ENCODE measurements around the gene ROBO1. TPM values are rescaled to one million over a fixed set of nuclear protein-coding genes. Genes with fewer than 3 reads are reported as not detected.
"Not testable (repeated sequence)": the region's sequence is repeated elsewhere in the genome, so short reads cannot be mapped to it uniquely, and the experiment has no call there.

ROBO1 gene
- polyA plus RNA-seq, 4 donors, result 80.6 to 111 (median 101) TPM

DNA sequence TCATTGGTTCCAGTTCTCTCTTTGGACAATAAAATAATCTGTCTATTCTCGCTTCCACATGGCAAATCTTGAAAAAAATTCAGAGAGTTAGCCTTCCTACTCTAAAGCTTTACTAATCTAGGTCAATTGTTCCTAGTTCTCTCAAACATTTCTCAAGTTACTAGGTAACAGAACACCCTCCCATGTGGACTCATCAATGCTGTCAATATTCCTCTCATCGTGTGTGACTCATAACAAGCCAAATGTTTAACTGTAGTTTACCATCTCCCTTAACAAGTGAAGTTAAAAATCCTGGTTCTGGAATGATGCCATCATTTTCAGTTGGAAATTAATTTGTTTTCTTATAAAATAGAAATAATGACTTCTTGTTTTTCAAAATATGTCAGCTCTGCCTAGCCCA is 438.6 kb downstream of the ROBO1 start:
- DNase-seq (ENCODE audit: low read depth in 4 of 4, low spot score in 3 of 4), result no peak

DNA sequence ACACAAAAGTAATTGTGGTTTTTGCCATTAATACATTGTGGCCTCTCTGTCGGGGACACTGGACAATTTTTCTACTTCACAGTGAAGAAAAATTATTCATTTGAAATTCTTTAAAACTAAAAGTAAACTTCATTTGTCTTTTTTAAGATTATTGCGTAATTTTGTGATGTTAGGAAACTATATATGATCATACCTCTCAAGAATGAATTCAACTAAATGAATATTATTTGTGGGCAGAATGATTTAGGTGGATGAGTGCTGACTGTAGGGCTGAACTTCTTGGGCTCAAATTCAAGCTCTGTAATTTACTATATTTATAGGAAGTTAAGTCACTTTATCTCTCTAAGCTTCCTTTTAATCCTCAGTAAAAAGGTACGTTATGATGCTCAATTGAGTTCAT is 441.2 kb downstream of the ROBO1 start:
- no peak for DNase-seq (ENCODE audit: low read depth in 4 of 4, low spot score in 3 of 4)

DNA sequence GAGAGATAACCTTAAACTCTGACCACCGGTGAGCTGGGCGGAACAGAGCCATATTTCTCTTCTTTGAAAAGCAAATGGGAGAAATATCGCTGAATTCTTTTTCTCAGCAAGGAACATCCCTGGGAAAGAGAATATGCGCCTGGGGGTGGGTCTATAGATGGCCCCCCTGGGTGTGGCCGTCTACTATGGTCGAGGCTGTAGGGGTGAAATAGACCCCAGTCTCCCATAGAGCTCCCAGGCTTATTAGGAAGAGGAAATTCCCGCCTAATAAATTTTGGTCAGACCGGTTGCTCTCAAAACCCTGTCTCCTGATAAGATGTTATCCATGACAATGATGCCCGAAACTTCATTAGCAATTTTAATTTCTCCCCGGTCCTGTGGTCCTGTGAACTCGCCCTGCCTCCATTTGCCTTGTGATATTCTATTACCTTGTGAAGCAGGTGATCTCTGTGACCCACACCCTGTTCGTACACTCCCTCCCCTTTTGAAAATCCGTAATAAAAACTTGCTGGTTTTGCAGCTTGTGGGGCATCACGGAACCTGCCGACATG is 441.9 kb downstream of the ROBO1 start:
- not testable (repeated sequence) for DNase-seq (ENCODE audit: low read depth in 4 of 4, low spot score in 3 of 4)

DNA sequence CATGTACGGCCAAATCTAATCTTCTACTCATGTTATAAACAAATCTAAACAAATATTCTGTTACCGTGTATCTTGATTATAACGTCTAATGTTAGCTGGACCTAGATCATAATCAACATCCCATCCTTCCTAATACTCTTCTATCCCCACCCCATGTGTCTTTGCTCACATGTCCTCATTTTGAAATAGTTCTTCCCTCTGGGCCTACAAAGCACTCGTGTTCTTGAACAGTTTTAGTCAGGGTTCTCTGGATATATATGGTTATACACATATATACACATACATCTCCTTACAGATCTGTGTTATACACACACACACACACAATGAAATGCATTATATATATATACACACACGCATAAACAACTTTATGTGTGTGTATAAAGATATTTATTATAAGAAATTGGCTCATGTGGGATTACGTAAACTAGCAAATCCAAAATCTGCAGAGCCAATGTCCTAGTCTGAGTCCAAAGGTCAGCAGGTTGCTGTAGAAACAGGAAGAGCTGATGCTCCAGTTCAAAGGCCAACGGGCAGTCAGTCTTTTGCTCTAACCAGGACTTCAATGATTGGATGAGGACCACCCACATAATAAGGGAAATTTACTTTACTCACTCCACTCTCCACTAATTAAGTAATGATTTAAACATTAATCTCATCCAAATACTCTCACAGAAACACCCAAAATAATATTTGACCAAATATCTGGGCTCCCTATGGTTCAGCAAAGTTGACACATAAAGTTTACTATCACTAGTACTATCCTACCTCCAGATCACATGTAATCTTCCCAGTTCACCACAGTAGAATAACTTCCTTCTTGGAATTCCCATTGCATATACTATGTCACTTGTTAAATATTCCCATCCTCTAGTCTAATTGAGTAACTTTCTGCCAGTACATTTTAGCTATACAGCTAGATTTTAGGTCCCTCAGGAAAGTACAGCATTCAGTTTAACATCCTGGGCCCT is 450.0 kb downstream of the ROBO1 start:
- no peak for DNase-seq (ENCODE audit: low read depth in 4 of 4, low spot score in 3 of 4)

DNA sequence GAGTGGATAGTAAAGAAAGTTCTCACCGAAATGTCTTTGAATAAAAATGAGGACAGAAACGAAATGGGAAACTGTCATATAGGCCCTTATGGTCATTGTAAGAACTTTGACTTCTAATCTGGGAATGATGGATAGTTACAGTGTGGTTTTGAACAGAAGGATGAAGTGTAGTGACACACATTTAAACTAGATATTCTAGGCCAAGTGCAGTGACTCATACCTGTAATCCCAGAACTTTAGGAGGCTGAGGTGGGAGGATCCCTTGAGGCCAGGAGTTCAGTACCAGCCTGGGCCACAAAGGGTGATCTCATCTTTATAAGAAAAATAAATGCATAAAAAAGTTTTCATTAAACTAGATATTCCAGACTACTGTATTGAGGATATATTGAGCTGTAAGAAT is 452.8 kb downstream of the ROBO1 start:
- no peak for DNase-seq (ENCODE audit: low read depth in 4 of 4, low spot score in 3 of 4)

DNA sequence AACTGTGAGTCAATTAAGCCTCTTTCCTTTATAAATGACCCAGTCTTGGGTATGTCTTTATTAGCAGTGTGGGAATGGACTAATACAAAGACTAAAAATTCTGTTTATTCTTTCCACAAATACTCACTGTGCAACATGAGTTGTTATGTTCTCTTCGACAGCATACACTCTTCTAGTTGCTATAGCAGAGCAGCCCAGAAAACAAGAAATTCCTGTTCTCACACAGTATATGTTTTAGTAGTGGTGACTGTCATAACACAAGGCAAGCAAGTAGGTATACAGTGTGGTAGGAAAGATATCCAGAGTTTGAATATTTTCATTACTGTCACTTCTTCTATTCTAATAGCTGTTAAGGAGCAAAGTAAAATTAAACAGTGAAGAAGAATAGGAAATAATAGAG is 453.3 kb downstream of the ROBO1 start:
- DNase-seq (ENCODE audit: low read depth in 4 of 4, low spot score in 3 of 4), result no peak

DNA sequence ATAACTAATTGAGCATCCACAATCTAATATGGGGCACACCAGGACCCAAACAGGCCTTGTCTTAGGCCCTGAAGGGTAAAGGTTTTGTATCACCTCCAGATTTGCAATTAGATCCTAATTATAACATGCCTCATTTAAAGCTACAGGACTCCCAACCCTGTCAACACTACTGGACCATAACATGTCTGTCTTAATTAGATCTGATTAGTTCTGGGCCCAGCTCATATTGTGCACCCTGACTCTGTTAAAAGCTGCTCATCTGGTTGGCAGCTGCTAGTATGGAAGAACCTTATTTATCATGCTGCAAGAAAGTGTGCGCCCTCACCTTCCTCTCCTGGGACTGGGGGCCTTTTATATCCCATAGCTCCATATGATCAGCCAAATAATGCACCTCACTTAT is 457.8 kb downstream of the ROBO1 start:
- DNase-seq (ENCODE audit: low read depth in 4 of 4, low spot score in 3 of 4), result no peak

DNA sequence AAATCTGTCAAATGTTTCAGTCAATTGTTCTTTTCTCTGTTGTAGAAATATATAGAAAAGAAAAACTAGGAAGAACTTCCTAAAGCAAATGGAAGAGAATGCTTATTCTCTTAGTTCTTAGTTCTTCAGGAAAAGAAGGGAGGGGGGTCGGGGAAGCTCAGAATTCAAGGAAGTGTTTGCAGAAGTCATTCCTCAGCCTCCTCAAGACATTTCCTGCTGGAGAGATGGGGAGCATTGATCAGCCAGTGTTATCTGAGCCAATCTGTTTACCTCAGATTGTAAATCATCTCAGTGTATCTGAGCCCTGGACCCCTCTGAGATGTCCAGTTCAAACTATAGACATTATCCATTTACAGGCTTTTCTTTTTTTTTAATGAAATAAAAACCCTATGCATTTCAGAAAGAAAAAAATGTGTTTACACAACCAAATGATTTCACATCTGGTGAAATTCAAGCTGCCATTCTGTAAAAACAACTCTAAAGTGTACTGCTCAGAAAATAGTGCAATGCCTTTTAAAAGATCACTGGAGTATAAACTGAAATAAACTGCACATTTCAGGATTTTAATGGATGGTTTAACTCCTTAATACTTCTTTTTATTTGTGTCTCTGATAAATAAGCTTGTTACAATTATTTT is 460.7 kb downstream of the ROBO1 start:
- peak in 1 of 4 donors; percentile 4 for DNase-seq (ENCODE audit: low read depth in 4 of 4, low spot score in 3 of 4)

DNA sequence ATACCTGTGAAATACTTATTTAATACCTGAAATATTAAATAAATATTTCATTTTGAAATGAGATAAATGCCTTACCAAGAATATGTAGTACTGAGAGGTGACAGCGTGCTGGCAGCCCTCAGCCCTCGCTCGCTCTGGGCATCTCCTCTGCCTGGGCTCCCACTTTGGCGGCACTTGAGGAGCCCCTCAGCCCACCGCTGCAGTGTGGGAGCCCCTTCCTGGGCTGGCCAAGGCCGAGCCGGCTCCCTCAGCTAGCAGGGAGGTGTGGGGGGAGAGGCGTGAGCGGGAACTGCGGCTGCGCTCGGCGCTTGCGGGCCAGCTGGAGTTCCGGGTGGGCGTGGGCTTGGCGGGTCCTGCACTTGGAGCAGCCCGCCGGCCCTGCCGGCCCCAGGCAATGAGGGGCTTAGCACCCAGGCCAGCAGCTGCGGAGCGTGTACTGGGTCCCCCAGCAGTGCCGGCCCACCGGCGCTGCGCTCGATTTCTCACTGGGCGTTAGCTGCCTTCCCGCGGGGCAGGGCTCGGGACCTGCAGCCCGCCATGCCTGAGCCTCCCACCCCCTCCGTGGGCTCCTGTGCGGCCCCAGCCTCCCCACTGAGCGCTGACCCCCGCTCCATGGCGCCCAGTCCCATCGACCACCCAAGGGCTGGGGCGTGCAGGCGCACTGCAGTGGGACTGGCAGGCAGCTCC is 467.7 kb downstream of the ROBO1 start:
- not testable (repeated sequence) for DNase-seq (ENCODE audit: low read depth in 4 of 4, low spot score in 3 of 4)

DNA sequence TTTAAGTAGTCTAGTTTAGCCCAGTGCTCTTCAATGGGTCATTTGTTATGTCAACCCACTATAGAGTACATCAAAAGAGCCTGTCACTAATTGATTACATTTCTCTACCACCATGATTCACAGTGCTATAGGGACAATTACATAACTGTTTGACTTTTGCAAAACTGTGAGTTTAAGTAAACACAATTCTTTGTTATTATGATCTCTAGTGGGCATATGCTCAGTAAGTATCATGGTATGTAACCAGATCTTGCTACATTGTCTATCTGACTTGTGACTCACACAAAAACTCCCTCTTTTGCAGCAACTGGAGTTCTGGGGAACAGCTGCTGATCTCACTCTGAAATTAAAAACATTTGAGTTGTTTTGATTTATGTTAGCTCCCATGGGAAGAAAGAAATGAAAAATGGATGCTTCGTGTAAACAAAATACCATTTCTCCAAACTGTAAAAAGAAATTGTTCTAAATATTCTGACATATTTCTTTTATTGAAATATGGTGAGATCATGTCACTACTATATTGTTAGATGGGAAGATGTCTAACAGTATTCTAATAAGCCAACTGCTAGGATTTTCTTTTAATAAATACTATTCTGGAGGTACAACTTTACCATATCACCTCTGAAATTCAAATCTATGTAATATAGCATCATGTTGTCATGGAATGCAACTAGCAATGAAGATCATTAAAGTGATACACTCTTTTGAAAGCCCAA is 470.4 kb downstream of the ROBO1 start:
- DNase-seq (ENCODE audit: low read depth in 4 of 4, low spot score in 3 of 4), result peak in 1 of 4 donors; percentile 7

DNA sequence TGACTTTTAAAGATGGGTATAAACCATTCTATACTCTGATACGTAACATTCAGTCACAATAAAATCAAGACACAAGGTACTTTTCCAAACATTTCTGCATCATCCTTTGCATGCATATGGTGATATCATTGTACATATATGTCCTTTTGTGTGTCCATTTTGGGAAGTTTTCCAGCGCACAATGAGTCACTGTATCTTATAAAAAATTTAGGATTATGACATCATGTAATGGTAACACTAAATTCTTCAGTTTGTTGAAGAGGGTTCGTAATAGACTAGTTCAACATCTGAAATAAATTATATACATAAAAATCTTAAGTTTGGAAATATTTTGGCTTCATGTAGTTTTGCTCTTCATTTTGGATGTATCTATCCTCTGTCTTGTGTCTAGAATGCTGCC is 480.9 kb downstream of the ROBO1 start:
- no peak for DNase-seq (ENCODE audit: low read depth in 4 of 4, low spot score in 3 of 4)

DNA sequence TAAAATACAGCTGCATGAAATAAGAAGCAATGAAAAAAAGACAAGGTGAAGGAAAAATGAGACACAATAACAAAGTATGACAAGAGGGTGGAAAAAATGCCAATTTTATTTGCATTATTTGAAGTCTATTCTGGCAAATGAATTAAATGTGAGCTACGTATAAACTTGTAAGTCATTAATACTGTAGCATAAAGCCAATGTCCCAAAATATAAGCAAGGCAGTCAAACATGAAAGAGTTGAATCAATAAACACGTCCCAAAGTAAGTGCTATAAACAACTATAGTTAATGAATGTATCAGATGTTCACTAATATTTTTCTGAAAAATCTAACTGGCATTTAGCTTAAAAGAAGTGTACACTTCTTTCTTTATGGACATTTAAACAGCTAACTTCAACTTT is 481.9 kb downstream of the ROBO1 start:
- DNase-seq (ENCODE audit: low read depth in 4 of 4, low spot score in 3 of 4), result no peak

DNA sequence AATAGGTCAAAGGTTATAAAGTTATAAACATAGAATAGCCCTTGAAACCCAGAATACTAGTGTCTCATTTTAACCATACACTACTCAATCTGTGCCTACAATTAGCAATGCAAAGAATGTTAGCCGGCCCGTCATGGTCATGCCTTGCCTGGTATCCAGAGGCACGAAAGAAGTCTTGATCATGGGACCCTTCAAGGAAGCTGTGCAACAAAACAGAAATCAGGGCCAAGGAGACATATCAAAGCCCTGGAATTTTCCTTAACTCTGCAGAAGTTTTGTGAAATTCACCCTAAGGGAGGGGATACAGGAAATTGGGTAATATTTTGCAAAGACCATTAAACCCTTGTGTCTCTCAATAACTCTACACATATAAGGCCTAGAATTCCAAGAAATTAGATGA is 482.4 kb downstream of the ROBO1 start:
- DNase-seq (ENCODE audit: low read depth in 4 of 4, low spot score in 3 of 4), result no peak

DNA sequence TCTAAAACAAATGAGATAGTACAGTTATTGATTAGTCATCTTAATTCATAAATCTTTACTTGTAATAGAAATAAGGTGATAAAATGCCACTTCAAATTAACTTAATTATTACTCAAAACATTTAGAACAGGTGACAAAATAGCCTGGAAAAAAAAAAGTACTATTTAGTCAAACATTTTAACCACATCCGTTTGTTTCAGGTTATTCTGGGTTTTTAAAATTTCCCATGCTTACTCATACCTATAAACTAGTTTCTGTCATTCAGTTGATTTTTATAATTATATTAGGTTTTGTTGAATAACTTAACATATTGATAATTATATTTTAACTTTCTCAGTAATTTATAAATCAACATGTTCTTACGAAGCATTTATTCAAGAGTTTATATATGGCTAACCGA is 483.0 kb downstream of the ROBO1 start:
- DNase-seq (ENCODE audit: low read depth in 4 of 4, low spot score in 3 of 4), result no peak

DNA sequence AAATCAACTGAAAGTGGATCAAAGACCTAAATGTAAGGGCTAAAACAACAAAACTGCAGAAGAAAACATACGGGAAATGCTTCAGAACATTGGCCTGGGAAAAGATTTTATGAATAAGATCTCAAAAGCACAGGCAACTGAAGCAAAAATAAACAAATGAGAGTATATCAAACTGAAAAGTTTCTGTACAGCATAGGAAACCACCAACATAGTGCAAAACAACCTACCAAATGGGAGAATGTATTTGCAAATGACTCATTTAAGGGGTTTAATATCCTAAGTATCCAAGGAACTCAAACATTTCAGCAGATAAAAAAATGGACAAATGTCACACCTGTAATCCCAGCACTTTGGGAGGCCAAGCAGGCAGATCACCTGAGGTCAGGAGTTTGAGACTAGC is 489.1 kb downstream of the ROBO1 start:
- DNase-seq (ENCODE audit: low read depth in 4 of 4, low spot score in 3 of 4), result no peak

DNA sequence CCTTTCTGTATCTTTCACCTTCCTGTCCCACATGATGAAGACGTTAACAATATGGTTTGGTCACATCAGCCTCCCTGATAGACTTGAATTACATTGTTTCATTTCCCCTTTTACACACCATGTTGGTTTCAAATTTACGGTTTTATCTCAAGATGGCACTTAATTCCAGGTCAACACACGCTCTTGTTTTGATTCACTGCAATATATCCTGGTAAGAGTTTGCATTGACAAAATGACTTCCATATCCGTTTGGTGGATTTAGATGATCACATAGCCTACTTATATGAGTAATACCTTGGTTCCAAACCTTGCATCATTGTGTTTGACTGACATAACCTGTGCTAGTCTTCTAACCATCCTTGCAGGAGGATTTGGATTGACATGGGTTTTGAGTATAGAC is 499.4 kb downstream of the ROBO1 start:
- no peak for DNase-seq (ENCODE audit: low read depth in 4 of 4, low spot score in 3 of 4)

DNA sequence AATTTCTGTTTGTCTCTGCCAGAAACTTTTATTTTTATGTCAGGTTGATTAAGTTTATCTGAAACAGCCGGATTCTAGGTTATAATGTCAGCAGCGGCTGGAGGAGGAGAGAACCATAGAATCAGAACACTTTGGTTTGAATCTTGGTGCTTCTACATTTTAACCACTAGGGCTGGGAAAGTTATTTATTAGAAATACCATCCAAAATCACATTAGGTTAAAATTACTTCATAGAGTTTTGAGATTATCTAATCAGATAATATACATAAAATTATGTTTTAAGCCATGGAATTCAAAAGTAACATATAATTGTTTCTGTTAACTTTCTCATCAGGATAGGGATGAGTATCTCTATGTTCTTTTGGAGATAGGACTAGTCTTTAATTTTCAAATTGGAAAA is 502.9 kb downstream of the ROBO1 start:
- DNase-seq (ENCODE audit: low read depth in 4 of 4, low spot score in 3 of 4), result no peak

DNA sequence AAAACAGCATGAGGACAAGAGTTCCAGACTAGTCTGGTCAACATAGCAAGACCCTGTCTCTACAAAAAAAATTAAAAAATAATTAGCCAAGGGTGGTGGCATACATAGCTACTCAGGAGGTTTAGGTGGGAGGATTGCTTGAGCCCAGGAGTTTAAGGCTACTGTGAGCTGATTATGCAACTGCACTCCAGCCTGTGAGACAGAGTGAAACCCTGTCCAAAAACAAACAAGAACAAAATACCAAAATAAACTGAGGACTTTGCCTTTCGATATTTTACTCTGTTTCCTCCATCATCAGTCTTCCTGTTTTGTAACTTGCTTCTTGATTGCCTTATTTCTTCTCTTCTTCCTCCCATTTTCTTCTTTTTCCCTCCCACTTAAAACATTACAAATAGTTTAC is 504.4 kb downstream of the ROBO1 start:
- no peak for DNase-seq (ENCODE audit: low read depth in 4 of 4, low spot score in 3 of 4)

DNA sequence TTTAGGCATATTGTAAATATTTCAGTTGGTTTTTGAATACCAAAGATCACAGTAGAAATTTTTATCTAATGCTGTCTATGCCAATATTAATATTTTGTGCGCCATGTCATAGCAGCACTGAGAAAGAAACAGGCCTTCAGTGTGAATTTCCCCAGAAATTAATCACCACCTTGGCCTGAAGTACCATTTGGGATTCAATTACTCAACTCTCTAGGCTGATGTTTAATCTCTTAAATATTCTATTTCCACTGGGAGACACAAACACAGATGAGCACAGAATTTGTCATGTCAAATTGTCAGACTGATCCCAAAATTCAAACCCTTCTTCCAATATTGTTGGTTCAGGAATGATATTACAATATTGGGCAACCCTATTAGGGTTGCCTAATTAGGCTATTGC is 509.3 kb downstream of the ROBO1 start:
- DNase-seq (ENCODE audit: low read depth in 4 of 4, low spot score in 3 of 4), result no peak

DNA sequence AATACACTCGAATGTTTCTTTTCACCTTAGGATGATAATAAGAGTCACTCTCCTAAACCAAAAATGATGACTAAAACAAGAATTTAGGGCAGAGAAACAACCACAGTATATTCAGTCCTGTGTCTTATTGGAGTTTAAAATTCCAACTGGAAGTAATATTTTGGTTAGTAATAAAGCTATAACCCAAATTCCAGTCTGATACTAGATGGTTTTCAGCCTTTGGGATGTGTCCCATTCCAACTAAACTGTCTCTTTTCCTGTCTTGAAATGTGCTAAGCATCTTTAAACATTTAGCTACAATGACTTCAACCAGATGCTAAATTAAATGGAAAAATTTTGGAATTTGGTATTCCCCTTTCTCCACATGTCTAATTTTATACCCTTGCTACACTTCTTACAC is 510.0 kb downstream of the ROBO1 start:
- no peak for DNase-seq (ENCODE audit: low read depth in 4 of 4, low spot score in 3 of 4)

DNA sequence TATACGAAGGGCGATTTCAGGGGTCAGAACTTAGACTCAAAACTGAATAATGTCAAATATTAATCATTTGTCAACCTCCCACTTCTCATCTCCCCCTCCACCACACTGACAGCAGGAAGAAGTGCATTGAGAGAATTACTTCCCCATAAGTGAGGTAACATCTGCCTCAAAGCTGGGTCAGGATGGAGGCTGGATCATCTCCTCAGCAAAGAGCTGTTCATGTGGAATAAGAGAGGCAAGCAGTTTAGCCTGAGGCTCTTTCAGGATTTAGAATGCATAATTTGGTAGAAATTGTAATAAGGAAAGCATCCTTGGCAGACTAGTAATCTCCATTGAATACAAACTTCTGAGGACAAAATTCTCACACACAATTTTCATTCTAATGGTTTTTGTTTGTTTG is 512.1 kb downstream of the ROBO1 start:
- DNase-seq (ENCODE audit: low read depth in 4 of 4, low spot score in 3 of 4), result no peak

Data from right renal pelvis (tissue), 4 donors.